Esophagus muscularis mucosa (tissue), 3 donors: ENCODE measurements around the gene PLA1A.

Source experiments
- POLR2A ChIP-seq: fragments of 450-650 bp; IDR thresholded peaks from one replicate; pipeline ENCODE4 v1.6.1; 2017; ENCODE audit warnings: antibody characterized with exemption, moderate library complexity, mild to moderate bottlenecking, low read depth
- POLR2AphosphoS5 ChIP-seq, 2 donors: sonication (generic); formaldehyde crosslinking; IDR thresholded peaks; one replicate each; pipeline ENCODE4 v1.6.1; 2017; ENCODE audit warnings: antibody characterized with exemption in 2 of 2
- TF ChIP-seq, protein P1 (sequence below), 3 experiments: fragments of 200-600 bp in 2 of 3; fragments of 450-650 bp in 1 of 3; sonication (generic) in 2 of 3; IDR thresholded peaks; one replicate each; pipeline ENCODE4 v1.5.1; 2017 to 2019; ENCODE audit warnings: antibody characterized with exemption in 3 of 3, mild to moderate bottlenecking in 2 of 3, moderate library complexity in 1 of 3

DNA sequence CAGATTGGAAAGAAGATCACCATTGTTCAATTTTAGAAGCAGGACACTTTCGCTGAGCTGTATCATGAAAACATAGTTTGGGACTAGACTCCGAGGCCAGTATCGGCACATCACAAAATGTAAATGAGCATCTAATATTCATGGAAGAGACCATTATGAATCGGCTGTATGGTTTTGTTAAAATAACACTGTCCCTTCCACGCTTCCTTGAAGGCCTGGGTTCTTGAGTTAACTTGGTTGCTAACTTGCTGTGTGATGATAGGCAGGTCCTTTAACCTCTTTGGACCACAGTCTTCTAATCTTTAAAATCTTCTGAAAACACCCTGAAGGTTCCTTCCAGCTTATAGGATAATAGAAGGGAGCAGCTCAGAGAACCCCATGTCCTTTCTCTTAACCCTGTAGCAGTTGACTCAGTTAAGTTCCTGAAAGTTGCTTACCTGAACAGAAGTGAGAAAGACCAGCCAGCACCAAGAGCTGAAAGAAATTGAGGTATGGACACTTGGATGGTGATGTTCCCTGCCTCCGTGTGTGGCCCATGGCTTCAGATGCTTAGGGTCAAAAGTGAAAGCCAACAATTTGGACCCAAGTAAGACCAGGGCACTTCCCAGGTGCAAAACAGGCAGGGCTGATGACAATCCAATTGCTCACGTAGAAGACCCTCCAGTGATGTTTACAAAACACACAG lies 40.4 kb upstream of the PLA1A start:
- TF ChIP-seq, protein P1, sequence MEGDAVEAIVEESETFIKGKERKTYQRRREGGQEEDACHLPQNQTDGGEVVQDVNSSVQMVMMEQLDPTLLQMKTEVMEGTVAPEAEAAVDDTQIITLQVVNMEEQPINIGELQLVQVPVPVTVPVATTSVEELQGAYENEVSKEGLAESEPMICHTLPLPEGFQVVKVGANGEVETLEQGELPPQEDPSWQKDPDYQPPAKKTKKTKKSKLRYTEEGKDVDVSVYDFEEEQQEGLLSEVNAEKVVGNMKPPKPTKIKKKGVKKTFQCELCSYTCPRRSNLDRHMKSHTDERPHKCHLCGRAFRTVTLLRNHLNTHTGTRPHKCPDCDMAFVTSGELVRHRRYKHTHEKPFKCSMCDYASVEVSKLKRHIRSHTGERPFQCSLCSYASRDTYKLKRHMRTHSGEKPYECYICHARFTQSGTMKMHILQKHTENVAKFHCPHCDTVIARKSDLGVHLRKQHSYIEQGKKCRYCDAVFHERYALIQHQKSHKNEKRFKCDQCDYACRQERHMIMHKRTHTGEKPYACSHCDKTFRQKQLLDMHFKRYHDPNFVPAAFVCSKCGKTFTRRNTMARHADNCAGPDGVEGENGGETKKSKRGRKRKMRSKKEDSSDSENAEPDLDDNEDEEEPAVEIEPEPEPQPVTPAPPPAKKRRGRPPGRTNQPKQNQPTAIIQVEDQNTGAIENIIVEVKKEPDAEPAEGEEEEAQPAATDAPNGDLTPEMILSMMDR (IDR thresholded peaks at IDR 0.05), result no peak
- TF ChIP-seq POLR2AphosphoS5 (IDR thresholded peaks at IDR 0.05) (no peak), POLR2A (no peak)
